GM12801 (cell line): ENCODE results near the gene RELL1.

ENCODE experiments used
- CTCF ChIP-seq: IDR thresholded peaks from one replicate; pipeline ENCODE4 v1.5.1; 2011; ENCODE audit warnings: control low read depth; ENCODE audit not compliant: insufficient read length; ENCODE audit errors: extremely low read depth

The RELL1 gene

GRCh38 chr4:37595875-37596680 lies 90.1 kb downstream of the RELL1 start:
- TF ChIP-seq CTCF: no peak

GRCh38 chr4:37594099-37594498 lies 92.1 kb downstream of the RELL1 start:
- TF ChIP-seq CTCF: no peak

DNA sequence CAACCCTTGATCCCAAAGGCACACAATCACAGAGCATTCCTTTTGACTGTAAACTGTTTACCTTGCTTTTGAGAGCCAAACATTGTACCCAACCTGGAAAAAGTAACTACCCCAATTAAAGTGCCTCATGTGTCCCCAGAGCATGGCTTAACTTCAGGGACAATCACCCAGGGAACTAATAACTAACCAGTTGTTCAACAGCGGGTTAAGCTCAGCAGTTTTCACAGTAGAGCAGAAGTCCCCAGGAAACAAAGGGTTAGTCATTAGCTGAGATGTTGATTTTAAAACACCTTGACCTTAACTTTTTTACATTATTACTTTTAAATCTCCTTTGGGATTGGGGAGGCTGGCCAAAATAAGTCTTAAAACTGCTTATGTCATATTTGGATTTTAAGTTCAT lies 94.8 kb downstream of the RELL1 start:
- TF ChIP-seq CTCF: no peak

- TF ChIP-seq CTCF: no peak
Measured at GRCh38 chr4:37590016-37590415, 96.2 kb downstream of the RELL1 start.

DNA sequence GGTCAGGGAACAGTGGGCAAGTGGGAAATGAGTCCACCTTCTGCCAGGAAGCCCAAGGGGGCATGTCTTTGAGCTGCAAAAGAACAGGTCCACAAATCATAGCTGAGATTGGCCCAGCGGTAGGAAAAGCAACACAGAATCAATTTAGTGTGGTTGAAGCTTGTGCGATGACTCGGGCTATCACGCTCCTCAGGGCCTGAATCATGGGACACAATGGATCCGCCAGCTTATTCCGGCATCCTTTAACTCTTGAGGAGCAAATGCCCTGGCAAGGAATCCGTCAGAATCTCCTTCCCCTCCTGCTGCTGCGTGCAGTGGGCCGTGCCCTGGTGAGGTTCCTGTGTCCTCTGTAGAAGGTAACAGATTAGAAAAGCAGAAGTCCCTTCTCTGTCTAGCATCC lies 98.0 kb downstream of the RELL1 start:
- TF ChIP-seq CTCF: no peak

- no peak for TF ChIP-seq CTCF
Measured at GRCh38 chr4:37586194-37586593, 100.0 kb downstream of the RELL1 start.

- no peak for TF ChIP-seq CTCF
Measured at GRCh38 chr4:37584493-37585060, 101.6 kb downstream of the RELL1 start.
